HG02852 (cell line): ENCODE data around the gene RNF186.
"Not testable (repeated sequence)": the region's sequence is repeated elsewhere in the genome, so short reads cannot be mapped to it uniquely, and the experiment has no call there.

Source experiments
- ATAC-seq: cut with Tn5 transposase; IDR thresholded peaks from one replicate; pipeline ENCODE4 v1.9.1; 2021; ENCODE audit warnings: mild to moderate bottlenecking, moderate library complexity; ENCODE audit not compliant: unreplicated experiment

Gene RNF186

GRCh38 chr1:19797827-19798226, 17.3 kb downstream of the RNF186 start:
- no peak for ATAC-seq

GRCh38 chr1:19794583-19794982, 20.5 kb downstream of the RNF186 start:
- no peak for ATAC-seq

DNA sequence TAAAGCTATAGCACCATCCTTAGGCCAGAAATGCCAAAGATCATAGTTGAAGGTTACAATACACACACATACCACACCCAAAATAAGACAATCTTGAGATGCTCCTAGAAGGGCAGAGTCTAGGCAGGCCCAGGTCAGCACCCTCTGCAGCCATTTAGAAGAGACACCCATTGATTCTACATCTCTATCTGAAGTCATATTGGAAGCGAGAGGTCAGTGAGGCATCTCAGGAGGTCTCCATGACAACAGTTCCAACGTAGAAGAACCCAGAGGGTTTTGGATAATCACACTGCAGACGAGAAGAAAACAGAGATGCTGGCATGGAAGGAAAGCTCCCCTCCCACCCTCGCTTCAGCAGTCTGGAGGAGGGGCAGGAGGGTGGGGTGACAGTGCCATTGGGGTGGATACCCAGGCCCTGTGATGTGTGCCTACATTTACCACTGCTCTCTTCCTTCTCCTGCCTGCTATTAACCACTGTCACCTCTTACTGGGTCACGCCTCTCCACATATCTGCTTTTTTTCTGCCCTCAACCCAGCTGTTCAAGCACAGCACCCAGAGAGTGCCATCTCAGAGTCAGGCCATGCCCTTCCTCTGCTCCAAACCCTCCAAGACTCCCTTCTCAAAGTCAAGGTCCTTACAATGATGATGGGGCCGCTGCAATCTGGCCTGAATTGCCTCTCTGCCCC, 21.6 kb downstream of the RNF186 start:
- ATAC-seq = no peak

DNA sequence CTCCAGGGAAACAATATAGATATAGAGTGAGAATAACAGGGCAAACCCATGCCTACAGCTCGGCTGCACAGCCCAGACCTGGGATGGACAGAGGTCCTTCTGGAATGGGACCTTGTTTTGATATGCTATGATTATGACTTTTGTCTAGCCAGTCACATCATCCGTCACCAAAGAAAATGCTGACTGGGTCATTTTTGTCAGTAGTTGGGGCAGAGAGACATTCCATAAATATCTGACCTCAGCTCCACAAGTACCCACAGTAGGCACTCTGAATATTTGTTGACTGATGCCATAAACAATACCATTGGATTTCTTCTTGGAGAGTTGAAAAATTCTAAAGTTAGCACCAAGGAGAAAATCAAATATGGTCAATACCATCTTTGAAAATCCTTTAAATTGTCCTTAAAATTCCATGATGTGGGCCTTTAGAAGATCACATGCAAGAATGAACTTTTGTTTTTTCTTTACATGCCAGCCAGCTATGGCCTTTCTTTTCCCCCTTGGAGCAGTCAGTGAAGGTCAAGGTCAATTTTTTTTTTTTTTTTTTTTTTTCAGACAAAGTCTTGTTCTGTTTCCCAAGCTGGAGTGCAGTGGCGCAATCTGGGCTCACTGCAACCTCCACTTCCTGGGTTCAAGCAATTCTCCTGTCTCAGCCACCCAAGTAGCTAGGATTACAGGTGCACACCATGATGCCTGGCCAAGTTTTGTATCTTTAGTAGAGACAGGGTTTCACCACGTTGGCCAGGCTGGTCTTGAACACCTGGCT, 22.7 kb downstream of the RNF186 start:
- no peak for ATAC-seq

DNA sequence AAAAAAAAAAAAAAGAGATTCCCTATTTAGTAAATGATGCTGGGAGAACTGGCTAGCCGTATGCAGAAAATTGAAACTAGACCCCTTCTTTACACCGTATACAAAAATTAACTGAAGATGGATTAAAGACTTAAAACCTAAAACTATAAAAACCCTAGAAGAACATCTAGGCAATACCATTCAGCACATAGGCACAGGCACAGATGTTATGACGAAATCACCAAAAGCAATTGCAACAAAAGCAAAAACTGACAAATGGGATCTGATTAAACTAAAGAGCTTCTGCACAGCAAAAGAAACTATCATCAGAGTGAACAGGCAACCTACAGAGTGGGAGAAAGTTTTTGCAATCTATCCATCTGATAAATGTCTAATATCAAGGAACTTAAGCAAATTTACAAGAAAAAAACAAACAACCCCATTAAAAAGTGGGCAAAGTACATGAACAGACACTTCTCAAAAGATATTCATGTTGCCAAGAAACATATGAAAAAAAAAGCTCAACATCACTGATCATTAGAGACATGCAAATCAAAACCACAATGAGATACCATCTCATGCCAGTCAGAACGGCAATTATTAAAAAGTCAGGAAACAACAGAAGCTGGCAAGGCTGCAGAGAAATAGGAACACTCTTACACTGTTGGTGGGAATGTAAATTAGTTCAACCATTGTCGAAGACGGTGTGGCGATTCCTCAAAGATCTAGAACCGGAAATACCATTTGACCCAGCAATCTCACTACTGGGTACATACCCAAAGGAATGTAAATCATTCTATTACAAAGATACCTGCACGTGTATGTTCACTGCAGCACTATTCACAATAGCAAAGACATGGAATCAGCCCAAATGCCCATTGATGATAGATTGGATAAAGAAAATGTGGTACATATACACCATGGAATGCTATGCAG, 24.8 kb downstream of the RNF186 start:
- ATAC-seq = not testable (repeated sequence)

- no peak for ATAC-seq
Measured at GRCh38 chr1:19786988-19787423, 28.1 kb downstream of the RNF186 start.

GRCh38 chr1:19785660-19786059, 29.4 kb downstream of the RNF186 start:
- ATAC-seq = no peak

DNA sequence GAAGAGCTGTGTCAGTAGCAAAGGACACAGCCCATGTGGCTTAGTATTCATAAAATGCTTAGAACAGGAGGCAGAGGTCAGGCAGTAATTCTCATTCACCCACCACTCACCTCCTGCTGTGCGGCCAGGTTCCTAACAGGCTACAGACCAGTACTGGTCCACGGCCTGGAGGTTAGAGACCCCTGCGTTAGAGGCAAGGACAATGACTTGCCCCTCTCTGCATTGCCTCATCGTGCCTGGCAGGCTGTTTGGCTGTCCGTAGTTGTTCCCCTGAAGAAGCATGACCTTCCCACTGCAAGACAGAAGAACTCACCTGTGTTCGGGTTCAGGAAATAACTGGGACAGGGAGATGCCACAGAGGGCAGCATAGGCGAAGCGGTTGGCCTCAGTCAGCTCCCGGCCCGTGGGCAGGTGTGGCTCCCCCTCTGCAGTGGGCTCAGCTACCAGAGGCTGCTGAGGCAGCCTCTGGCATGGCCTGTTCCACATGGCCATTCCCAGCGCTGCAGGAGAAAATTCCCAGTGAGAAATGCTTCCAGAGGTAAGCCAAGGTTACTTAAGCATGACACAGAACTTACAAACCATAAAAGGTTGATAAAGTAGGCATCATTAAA, 34.7 kb downstream of the RNF186 start:
- no peak for ATAC-seq

- no peak for ATAC-seq
Measured at GRCh38 chr1:19776933-19777332, 38.1 kb downstream of the RNF186 start.

GRCh38 chr1:19776287-19776686, 38.8 kb downstream of the RNF186 start:
- ATAC-seq = no peak

- no peak for ATAC-seq
Measured at GRCh38 chr1:19775831-19776230, 39.3 kb downstream of the RNF186 start.

DNA sequence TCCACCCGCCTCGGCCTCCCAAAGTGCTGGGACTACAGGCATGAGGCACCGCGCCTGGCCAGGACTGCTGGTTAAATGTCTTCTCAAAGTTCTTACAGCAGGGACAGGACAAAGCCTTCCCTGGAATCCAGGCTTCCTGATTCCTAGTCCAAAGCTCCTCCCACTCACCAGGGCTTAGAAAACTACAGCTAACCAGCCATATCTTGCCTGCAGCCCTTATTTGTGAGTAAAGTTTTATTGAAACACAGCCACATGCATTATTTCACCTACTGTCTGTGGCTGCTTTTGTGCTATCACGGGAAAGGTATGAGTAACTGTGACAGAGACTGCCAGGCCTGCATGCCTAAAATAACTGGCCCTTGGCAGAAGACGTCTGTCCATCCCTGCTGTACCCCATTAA, 39.8 kb downstream of the RNF186 start:
- ATAC-seq = no peak

GRCh38 chr1:19774180-19774785, 40.8 kb downstream of the RNF186 start:
- ATAC-seq = no peak

DNA sequence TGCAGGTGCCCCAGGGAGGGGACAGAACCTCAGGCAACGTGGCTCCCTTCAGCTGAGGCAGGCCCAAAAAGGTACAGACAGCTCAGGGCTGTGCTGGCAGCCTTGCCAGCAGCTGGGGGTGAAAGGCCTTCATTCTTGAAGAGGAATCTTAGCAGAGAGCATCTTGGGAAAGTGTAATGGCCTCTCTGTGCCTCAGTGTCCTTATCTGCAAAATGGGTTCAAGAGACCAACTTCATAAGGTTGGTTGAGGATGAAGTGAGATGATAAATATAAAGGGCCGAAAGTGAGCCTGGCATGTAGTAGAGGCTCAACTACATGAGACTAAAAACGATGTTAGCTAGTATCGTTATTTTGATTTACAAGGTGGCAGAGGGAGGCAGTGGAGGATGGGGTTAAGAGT, 41.6 kb downstream of the RNF186 start:
- ATAC-seq = no peak

DNA sequence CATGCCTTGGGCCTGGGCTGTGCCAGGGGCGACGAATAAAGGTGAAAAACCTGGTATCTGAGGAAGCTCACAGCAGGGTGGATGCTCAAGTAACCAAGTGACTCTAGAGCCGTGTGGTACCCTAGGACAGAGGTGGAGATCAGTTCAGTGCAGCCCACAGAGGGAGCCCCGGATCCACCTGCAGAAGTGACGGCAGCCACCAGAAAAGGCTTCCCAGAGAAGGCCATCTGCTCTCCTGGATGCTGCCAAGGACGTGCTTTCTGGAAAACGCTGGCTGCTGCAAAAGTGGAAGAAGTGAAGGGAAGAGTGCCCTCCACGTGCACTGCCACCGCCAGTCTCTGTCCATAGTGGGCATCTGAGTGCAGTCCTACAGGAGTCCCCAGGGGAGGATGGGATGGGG, 43.0 kb downstream of the RNF186 start:
- no peak for ATAC-seq

DNA sequence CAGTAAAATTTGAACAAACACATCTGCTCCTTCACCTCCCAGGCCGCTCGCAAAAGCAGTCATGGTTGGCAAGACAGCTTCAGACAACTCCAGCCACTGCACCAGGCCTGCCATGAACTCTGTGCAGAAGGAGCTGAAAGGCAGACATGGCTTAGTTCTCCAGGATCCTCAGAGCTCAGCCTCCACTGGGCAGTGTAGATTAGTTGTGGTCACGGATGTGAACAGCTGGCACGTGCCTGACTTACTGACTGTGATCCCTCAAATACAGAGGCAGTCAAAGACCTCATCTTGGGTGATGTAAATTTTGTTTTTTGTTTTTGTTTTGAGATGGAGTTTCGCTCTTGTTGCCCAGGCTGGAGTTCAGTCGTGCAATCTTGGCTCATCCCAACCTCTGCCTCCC, 43.7 kb downstream of the RNF186 start:
- ATAC-seq = no peak

GRCh38 chr1:19770436-19771190, 44.5 kb downstream of the RNF186 start:
- ATAC-seq = no peak

DNA sequence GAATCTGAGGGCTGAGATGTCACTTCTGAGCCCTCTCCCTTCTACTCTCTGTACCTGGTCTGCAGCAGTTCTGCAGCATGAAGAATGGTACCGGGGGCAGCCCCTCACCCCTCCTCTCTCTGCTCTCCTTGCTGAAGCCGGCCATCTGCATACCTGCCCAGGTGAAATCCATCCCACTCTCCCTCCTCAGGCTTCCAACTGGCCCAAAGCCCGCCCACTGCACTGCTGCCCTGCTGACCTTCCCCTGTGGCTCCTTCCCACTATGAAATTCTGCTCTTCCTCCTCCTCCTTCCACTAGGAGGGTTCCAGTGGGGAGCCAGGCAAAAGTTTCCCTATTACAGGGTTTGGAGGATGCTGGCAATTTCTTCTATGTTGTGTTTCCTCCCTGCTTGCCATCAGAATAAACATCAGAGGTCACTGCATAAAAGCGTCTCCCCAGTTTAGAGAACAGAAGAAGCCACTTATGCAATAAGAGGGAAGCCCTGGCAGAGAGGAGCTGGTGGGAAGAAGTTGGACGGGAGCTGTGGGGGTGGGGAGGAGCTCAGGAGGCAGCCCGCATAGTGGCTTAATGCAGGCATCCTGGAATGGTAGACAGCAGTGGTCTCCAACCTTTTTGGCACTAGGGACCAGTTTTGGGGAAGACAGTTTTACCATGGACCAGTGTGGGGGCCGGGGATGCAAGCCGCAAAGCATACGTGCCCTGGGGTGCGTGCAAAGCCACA, 45.7 kb downstream of the RNF186 start:
- ATAC-seq = no peak
